ENCODE results near the gene KIF3A.

KIF3A gene

GRCh38 chr5:132664696-132665209, 72.6 kb downstream of the KIF3A start:
- TF ChIP-seq CTCF (IDR thresholded peaks at IDR 0.05; ENCODE audit: low read depth, low read length): no peak
- DNase-seq (ENCODE audit: low read depth in 2 of 2): no peak
- no peak overlapping the region for H3K4me3 ChIP-seq (replicated peaks in 1 of 2; ENCODE audit: low read depth in 2 of 2, low read length in 2 of 2)

GRCh38 chr5:132663771-132664695, 73.3 kb downstream of the KIF3A start:
- H3K4me3 ChIP-seq (replicated peaks in 1 of 2; ENCODE audit: low read depth in 2 of 2, low read length in 2 of 2): no peak overlapping the region
- no peak for TF ChIP-seq CTCF (IDR thresholded peaks at IDR 0.05; ENCODE audit: low read depth, low read length)

GRCh38 chr5:132662925-132663770, 74.2 kb downstream of the KIF3A start:
- DNase-seq (ENCODE audit: low read depth in 2 of 2): peak in 1 of 2 donors; percentile 37
- H3K4me3 ChIP-seq (replicated peaks in 1 of 2; ENCODE audit: low read depth in 2 of 2, low read length in 2 of 2): no peak overlapping the region
- TF ChIP-seq CTCF (IDR thresholded peaks at IDR 0.05; ENCODE audit: low read depth, low read length): no peak

More at GRCh38 chr5:132663771-132664695, 73.3 kb downstream of the KIF3A start:
- DNase-seq (ENCODE audit: low read depth in 2 of 2): no peak

- no peak for DNase-seq (ENCODE audit: low read depth in 2 of 2)
- H3K4me3 ChIP-seq (replicated peaks in 1 of 2; ENCODE audit: low read depth in 2 of 2, low read length in 2 of 2): no peak overlapping the region
- no peak for TF ChIP-seq CTCF (IDR thresholded peaks at IDR 0.05; ENCODE audit: low read depth, low read length)
Observed at GRCh38 chr5:132662004-132662401, 75.3 kb downstream of the KIF3A start.

- no peak for TF ChIP-seq CTCF (IDR thresholded peaks at IDR 0.05; ENCODE audit: low read depth, low read length)
- DNase-seq (ENCODE audit: low read depth in 2 of 2): peak in 1 of 2 donors; percentile 15
Observed at GRCh38 chr5:132661231-132662003, 75.9 kb downstream of the KIF3A start.

More at GRCh38 chr5:132661231-132662003, 75.9 kb downstream of the KIF3A start:
- no peak overlapping the region for H3K4me3 ChIP-seq (replicated peaks in 1 of 2; ENCODE audit: low read depth in 2 of 2, low read length in 2 of 2)

Data from cardiac fibroblast (primary cell).